Measurements from ENCODE around the gene STK32C. TPM values are rescaled to one million over a fixed set of nuclear protein-coding genes. Genes with fewer than 3 reads are reported as not detected.
"Not testable (repeated sequence)": the region's sequence is repeated elsewhere in the genome, so short reads cannot be mapped to it uniquely, and the experiment has no call there.

The STK32C gene
- total RNA-seq, 1 experiment from 2014 or later: 5.5 TPM

DNA sequence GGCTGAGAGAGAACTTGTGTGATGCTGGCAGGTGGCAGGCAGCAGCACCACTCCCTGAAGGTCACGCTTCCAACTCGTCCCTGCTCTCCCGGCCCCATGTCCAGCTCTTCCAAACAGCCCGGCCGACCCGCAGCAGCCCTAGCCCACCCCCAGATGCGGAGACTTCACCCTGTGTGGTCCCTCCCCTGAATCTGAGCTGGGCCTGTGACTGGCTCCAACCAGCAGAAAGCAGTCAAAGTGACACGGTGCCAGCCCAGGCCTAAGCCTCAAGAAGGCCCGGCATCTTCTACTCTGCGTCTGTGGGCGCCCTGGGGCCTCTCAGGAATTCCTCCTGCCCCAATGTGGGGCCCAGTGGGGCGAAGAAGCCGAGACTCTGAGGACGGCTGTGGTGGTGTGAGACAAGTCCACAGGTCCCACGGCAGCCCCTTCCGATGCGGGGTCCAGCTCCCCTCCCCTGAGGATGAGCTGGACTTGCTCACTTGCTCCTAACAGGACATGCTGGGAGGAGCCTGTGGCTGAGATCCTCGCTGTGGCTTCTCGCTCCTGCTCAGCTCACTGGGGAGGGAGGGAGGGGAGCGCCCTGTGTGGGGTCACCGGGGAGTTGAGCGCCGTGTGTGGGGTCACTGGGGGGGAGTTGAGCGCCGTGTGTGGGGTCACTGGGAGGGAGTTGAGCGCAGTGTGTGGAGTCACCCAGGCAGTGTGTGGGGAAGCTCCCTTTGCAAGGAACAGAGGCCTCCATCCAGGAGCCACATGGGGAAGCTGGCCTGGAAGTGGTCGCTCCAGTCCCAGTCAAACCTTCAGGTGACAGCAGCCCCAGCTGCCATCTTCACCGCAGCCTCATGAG is 9.5 kb downstream of the STK32C start:
- H3K4me1 ChIP-seq (replicated peaks): peaks cover 7% of the 10 kb centered on the region
- H3K27me3 ChIP-seq (replicated peaks): peaks cover 40% of the 10 kb centered on the region
- no peaks in the 10 kb centered on the region; the same call in 1 of the 2 replicates for H3K9me3 ChIP-seq (replicated peaks)
- no peaks in the 10 kb centered on the region for H3K36me3 ChIP-seq
- DNase-seq (ENCODE audit: low read depth in 1 of 2, low spot score in 2 of 2): no peak
- H3K27ac ChIP-seq: no peak overlapping the region
- H3K4me3 ChIP-seq: no peak overlapping the region

DNA sequence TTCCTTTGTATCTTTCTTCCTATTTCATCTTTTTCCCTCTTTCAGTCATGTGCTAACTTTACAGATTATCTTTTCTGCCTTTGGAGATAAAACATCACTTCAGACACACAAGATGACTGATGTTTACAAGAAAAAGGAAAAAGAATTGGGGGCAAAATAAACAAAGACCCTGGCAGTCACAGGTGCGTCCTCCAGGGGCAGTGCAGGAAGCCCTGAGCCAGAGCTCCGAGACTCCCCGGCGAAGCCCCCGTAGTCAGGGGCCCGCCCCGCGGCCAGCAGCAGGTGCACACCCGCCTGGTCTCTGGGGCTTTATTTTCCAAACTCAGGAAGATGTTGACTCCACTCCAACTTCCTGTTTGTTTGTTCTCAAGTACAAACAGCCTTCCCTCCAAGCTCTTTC is 10.2 kb downstream of the STK32C start:
- Histone ChIP-seq H3K4me1 (replicated peaks) (no peaks in the 10 kb centered on the region; the same call in 1 of the 2 replicates), H3K27ac (no peak overlapping the region), H3K27me3 (replicated peaks) (peaks cover 33% of the 10 kb centered on the region), H3K9me3 (replicated peaks) (no peaks in the 10 kb centered on the region; the same call in 1 of the 2 replicates), H3K4me3 (no peak overlapping the region), H3K36me3 (no peaks in the 10 kb centered on the region)
- DNase-seq (ENCODE audit: low read depth in 1 of 2, low spot score in 2 of 2): no peak

DNA sequence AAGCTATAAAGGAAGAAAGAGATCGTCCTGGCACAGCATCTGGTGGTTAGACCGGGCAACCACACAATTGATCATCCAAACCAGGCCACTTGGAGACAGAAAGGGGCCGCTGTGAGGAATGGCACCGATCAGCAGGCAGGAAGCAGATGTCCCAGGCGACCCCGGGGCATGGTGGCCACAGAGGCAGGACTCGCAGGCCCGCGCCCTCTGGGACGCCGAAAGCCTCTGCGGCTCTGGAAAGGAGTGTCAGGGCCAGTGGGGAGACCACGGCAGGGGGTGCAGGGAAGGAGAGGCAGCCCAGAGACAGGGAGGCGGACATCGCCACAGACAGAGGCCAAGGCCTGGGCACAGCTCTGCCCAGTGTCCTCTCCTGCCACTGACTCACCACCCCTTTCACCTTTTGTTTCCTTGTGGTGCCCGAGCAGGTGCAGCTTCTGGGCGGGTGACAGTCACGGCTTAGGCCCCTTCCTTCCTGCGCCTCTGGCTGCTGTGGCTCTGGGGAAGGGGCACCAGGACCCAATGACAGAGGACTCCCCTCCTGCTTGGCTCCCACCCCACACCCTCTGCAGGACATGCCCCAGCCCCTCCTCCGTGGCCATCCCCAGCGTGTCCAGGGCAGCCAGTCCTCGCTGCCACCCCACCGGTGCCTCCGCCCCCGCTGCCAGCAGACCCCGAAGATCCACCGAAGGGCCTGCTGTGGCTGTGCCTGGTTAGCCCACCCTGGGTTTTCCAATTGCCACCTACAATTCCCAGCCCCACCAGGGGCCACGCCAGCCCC is 10.9 kb downstream of the STK32C start:
- DNase-seq (ENCODE audit: low read depth in 1 of 2, low spot score in 2 of 2): no peak
- Histone ChIP-seq H3K27ac (no peak overlapping the region), H3K4me3 (no peak overlapping the region), H3K4me1 (replicated peaks) (no peaks in the 10 kb centered on the region), H3K9me3 (replicated peaks) (no peaks in the 10 kb centered on the region), H3K36me3 (no peaks in the 10 kb centered on the region), H3K27me3 (replicated peaks) (peaks cover 26% of the 10 kb centered on the region)

DNA sequence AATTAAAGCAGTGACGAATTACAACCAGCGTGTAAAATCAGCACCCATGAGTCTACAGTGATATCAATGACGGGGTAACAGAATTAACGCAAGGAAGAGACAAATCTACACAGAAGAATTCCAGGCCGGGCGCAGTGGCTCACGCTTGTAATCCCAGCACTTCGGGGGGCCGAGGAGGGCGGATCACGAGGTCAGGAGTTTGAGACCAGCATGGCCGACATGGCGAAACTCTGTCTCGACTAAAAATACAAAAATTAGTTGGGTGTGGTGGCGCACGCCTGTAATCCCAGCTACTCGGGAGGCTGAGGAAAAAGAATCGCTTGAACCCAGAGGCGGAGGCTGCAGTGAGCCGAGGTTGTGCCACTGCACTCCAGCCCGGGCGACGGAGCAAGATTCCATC is 12.3 kb downstream of the STK32C start:
- DNase-seq (ENCODE audit: low read depth in 1 of 2, low spot score in 2 of 2); H3K9me3 ChIP-seq (replicated peaks); H3K4me3 ChIP-seq; H3K36me3 ChIP-seq; H3K27ac ChIP-seq; H3K4me1 ChIP-seq (replicated peaks): not testable (repeated sequence)
- H3K27me3 ChIP-seq (replicated peaks): peaks cover 17% of the 10 kb centered on the region

DNA sequence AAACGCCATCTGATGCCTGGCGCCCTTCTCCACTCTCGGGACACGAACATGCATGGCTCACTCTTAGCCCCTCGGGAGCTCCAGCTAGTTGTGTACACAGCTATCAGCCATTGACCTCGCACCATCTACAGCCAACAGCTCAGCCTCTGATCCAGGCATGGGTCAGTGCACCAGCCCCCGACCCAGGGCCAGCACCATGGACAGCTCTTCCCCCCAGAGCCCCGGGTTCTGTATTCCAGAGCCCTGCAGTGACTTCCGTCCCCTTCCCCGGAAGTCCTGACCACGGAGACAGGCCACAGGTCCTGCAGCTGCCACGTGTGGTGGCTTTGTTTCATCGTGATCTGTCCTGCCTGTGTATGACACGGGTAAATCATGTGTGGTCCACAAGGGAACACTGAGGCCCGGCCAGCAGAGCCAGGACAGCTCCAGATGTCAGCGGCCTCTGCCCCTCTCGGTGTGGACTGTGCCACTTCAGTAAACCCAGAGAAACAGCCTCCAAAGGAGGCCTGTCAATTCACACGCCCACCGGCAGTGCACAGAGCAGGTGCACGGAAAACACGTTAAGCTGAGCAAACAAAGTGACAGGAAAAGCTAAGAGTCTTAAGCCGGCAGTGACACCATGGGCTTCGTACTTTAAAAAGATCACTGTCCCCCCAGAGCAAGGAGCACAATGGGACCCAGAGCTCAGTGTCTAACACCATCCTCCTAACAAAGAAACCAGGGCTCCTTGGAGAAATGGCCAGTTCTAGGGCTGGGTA is 13.0 kb downstream of the STK32C start:
- no peak overlapping the region for H3K4me3 ChIP-seq
- H3K9me3 ChIP-seq (replicated peaks): no peaks in the 10 kb centered on the region
- no peak for DNase-seq (ENCODE audit: low read depth in 1 of 2, low spot score in 2 of 2)
- H3K27ac ChIP-seq: no peak overlapping the region
- H3K4me1 ChIP-seq (replicated peaks): no peaks in the 10 kb centered on the region
- H3K36me3 ChIP-seq: no peaks in the 10 kb centered on the region
- H3K27me3 ChIP-seq (replicated peaks): peaks cover 10% of the 10 kb centered on the region

DNA sequence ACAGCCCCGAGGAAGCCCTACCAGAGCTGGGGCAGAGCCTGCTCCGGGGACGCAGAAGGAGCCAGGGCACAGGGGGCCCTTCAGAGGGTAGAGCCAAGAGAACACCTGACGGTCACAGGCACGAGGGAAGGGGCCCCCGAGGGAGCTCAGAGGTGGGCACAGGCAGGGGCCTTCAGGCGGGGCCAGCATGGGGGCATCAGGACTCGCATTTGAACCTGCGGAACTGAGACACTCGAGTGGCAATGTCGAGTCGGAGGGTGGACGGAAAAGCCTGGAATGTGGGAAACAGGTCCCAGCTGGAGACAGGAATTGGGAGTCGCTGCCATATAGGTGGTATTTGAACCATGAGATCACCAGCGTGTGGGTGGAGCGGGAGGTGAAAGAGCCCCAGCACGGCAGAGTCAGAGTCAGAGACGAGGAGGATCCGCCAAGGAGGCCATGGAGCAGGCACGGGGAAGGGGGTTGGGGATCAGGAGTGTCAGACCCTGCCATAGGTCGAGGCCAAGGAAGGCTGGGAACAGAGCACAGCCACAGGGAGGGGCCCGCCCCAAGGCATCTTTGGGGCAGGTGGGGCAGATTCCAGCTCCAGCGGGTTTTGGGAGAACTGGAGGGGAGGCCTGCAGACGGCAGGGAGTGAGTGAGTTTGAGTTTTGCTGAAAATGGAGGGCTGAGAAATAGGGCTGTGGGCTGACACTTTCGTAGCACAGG is 13.8 kb downstream of the STK32C start:
- Histone ChIP-seq H3K4me3 (no peak overlapping the region), H3K36me3 (no peaks in the 10 kb centered on the region), H3K27me3 (replicated peaks) (peaks cover 8% of the 10 kb centered on the region), H3K27ac (no peak overlapping the region), H3K9me3 (replicated peaks) (no peaks in the 10 kb centered on the region), H3K4me1 (replicated peaks) (no peaks in the 10 kb centered on the region)
- no peak for DNase-seq (ENCODE audit: low read depth in 1 of 2, low spot score in 2 of 2)

DNA sequence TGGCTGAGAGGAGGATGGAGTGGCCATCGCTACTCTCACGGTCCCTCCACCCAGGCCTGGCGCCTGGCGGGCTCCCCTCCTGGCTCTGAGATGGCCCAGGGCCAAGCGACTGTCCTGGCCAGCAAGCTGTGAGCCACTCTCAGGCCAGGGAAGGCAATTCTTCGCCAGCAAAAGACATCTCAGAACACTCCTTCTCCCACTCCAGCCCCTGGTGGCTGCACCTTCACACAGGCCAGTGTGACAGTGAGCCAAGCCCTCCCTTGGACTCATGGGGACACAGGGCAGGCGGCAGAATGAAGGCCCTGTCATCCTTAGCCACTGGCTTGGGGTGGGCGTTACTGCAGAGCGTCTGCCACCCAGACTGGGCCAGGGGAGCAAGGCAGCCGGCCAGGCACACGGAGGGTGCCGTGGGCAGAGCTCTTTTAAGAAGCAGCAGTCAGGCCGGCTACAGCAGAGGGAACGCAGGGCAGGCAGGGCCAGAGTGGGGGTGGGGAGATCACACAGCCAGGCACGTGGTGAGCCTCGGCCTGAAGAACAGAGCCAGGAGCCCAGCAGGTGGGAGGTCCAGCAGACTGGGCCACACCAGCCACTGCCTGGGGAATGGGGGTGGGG is 14.4 kb downstream of the STK32C start:
- Histone ChIP-seq H3K27ac (no peak overlapping the region), H3K4me1 (replicated peaks) (no peaks in the 10 kb centered on the region)

DNA sequence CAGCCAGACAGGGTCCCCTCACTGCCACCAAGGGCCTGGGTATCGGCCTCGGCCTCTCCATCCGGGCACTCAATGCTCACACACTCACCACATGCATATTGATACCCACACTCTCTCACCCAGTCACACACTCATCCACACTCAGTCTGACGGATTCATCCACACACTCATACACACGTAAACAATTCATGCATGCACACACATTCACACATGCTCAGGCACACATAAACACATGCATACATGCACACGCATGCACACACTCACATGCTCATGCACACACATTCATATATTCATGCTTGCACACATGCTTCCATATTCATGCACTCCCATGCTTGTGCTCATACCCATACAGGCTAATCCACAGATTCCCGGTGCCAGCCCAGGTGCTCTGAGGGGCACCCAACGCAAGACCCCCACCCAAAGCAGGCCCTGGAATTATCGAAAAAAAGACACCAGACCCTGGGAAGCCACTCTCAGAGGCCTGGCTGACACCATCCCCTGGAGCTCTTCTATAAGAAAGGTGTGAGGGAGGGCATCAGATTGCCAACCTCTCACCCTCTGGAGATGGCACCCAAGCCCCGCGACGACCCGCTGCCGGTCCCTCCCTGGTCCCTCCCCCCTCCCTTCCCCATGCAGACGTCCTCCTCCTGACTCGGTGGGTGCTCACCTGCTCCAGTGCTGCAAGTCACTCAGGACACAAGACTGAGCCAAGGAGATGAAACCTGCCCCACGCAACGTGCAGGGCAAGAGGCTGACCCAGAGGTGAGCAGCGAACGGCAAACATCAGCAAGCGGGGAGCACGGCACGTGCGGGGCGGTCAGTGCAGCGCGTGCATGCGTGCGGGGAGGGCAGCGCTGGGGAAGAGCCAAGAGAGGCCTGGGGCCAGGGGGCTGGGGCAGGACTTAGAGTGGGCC is 15.2 kb downstream of the STK32C start:
- Histone ChIP-seq H3K4me3 (no peak overlapping the region), H3K27ac (no peak overlapping the region), H3K27me3 (replicated peaks) (peaks cover 5% of the 10 kb centered on the region; the same call in 1 of the 2 replicates), H3K9me3 (replicated peaks) (no peaks in the 10 kb centered on the region), H3K4me1 (replicated peaks) (no peaks in the 10 kb centered on the region), H3K36me3 (no peaks in the 10 kb centered on the region)
- DNase-seq (ENCODE audit: low read depth in 1 of 2, low spot score in 2 of 2): no peak

More for the DNA sequence above, 14.4 kb downstream of the STK32C start:
- H3K4me3 ChIP-seq: no peak overlapping the region
- H3K36me3 ChIP-seq: no peaks in the 10 kb centered on the region
- DNase-seq (ENCODE audit: low read depth in 1 of 2, low spot score in 2 of 2): no peak
- no peaks in the 10 kb centered on the region for H3K9me3 ChIP-seq (replicated peaks)
- H3K27me3 ChIP-seq (replicated peaks): peaks cover 5% of the 10 kb centered on the region; the same call in 1 of the 2 replicates

DNA sequence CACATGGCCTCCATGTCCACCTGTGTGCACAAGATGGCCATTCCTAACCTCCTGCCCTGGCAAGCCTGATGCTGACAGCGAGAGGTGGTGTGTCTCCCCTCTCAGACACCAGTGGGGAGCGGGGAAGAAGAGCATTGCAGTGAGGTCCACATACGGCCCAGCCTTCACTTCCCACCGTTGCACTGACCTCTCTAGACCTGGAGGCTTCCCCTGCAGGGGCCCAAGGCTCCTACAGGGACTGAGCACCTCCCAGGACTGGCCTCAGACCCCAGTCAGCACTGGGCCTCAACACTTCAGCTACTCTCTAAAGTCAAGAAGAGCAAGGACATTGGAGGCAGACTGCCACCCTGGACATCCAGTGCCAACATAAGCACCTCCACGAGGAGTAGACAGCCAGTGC is 15.9 kb downstream of the STK32C start:
- Histone ChIP-seq H3K9me3 (replicated peaks) (no peaks in the 10 kb centered on the region), H3K4me1 (replicated peaks) (no peaks in the 10 kb centered on the region)

DNA sequence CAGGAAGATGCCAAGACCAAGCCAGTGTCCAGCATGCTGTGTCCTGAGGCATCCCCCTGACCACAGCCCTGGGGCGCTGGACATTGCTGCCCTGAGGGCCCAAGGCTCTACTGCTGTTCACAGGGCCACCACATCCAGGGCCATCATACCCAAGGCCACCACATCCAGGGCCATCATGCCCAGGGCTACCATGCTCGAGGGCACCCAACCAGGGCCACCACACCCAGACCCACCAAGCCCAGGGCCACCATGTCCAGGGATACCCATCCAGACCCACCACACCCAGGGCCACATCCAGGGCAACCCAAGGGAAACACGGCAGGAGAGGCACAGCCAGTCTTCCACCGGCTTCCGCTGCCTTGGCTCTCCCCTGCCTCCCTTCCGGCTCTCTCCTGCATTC is 17.1 kb downstream of the STK32C start:
- no peaks in the 10 kb centered on the region for H3K36me3 ChIP-seq
- no peak for DNase-seq (ENCODE audit: low read depth in 1 of 2, low spot score in 2 of 2)
- no peak overlapping the region for H3K27ac ChIP-seq

More for the DNA sequence above, 15.9 kb downstream of the STK32C start:
- no peak overlapping the region for H3K4me3 ChIP-seq
- no peak for DNase-seq (ENCODE audit: low read depth in 1 of 2, low spot score in 2 of 2)
- no peaks in the 10 kb centered on the region for H3K36me3 ChIP-seq
- 0 out of 2 replicates have a peak, but pooled peaks cover 5% of the 10 kb centered on the region for H3K27me3 ChIP-seq (replicated peaks)
- H3K27ac ChIP-seq: no peak overlapping the region

DNA sequence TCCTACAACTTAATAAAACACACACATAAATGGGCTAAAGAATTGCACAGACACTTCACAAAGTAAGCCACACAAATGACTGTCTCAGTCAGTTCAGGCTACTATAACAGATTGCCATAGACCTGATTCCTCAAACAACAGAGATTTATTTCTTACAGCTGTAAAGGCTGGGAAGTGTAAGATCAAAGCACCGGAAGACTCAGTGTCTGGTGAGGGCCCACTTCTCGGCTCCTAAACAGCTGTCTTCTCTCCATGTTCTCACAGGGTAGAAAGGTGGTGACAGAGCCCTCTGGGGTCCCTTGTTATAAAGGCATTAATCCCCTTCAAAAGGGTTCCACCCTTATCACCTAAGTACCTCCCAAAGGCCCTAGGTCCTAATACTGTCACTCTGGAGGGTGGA is 18.3 kb downstream of the STK32C start:
- Histone ChIP-seq H3K27ac (no peak overlapping the region), H3K36me3 (no peaks in the 10 kb centered on the region)

More for the DNA sequence above, 17.1 kb downstream of the STK32C start:
- no peaks in the 10 kb centered on the region for H3K9me3 ChIP-seq (replicated peaks)
- no peaks in the 10 kb centered on the region for H3K4me1 ChIP-seq (replicated peaks)
- peaks cover 9% of the 10 kb centered on the region; the same call in 1 of the 2 replicates for H3K27me3 ChIP-seq (replicated peaks)
- no peak overlapping the region for H3K4me3 ChIP-seq

More for the DNA sequence above, 18.3 kb downstream of the STK32C start:
- DNase-seq (ENCODE audit: low read depth in 1 of 2, low spot score in 2 of 2): no peak
- no peaks in the 10 kb centered on the region for H3K4me1 ChIP-seq (replicated peaks)
- no peak overlapping the region for H3K4me3 ChIP-seq
- H3K9me3 ChIP-seq (replicated peaks): no peaks in the 10 kb centered on the region
- H3K27me3 ChIP-seq (replicated peaks): peaks cover 9% of the 10 kb centered on the region; the same call in 1 of the 2 replicates

Data from SJSA1 (cell line).